ENCODE data around the gene EPC2. TPM values are rescaled to one million over a fixed set of nuclear protein-coding genes. Genes with fewer than 3 reads are reported as not detected.

EPC2 gene
- total and polyA plus RNA-seq, 2 experiments from 2014 or later, result 6.3 to 27.0 TPM

GRCh38 chr2:148814860-148815419 lies 170.4 kb downstream of the EPC2 start:
- no peaks in the 10 kb centered on the region; the same call in 2 of the 3 replicates for H3K9me3 Mint-ChIP-seq
- no peaks in the 10 kb centered on the region for H4K20me1 ChIP-seq (replicated peaks; ENCODE audit: insufficient read depth)
- H3K4me1 Mint-ChIP-seq, result peaks cover 47% of the 10 kb centered on the region
- no peak overlapping the region; the same call in 2 of the 3 replicates for H3K4me3 Mint-ChIP-seq
- no peaks in the 10 kb centered on the region for H3K79me2 ChIP-seq (replicated peaks; ENCODE audit: insufficient read depth)
- H3K9me2 ChIP-seq (ENCODE audit: insufficient read depth), result no peaks in the 10 kb centered on the region
- no peaks in the 10 kb centered on the region for H3F3A ChIP-seq (replicated peaks; ENCODE audit: low read depth)
- H3K36me3 ChIP-seq (ENCODE audit: insufficient read depth), result no peaks in the 10 kb centered on the region
- no peak overlapping the region for H3K4me3 ChIP-seq
- TF ChIP-seq CREB1 (CRISPR knock-in tag; IDR thresholded peaks at IDR 0.05; ENCODE audit: low read depth) (no peak), ZNF114 (CRISPR knock-in tag; IDR thresholded peaks at IDR 0.05) (no peak), EZH2 (IDR thresholded peaks at IDR 0.05; ENCODE audit: low read depth, unreplicated experiment) (no peak), ZNF331 (CRISPR knock-in tag; IDR thresholded peaks at IDR 0.05; ENCODE audit: low read depth) (no peak), POLR2AphosphoS5 (IDR thresholded peaks at IDR 0.05; ENCODE audit: low read depth) (no peak), REST (IDR thresholded peaks at IDR 0.05; ENCODE audit: unreplicated experiment) (no peak), EZH2phosphoT487 (IDR thresholded peaks at IDR 0.05; ENCODE audit: unreplicated experiment) (no peak), JUNB (IDR thresholded peaks at IDR 0.05; ENCODE audit: unreplicated experiment) (no peak), STAT1 (IDR thresholded peaks at IDR 0.05; ENCODE audit: unreplicated experiment) (no peak), ETS1 (IDR thresholded peaks at IDR 0.05) (no peak), ZNF462 (CRISPR knock-in tag; IDR thresholded peaks at IDR 0.05) (no peak)
- H2AFZ ChIP-seq, result no peak overlapping the region
- peak overlapping the region; percentile 16; the same call in 1 of the 2 replicates for H3K4me2 ChIP-seq
- H3K27me3 Mint-ChIP-seq (ENCODE audit: insufficient read depth, low read depth, poor library complexity), result peaks cover 18% of the 10 kb centered on the region
- peaks cover 44% of the 10 kb centered on the region for H3K4me1 ChIP-seq (ENCODE audit: insufficient read depth)
- H3K36me3 Mint-ChIP-seq (ENCODE audit: low read depth), result no peaks in the 10 kb centered on the region; the same call in 2 of the 3 replicates
- ATAC-seq (no peak), DNase-seq (ENCODE audit: low spot score) (no peak)
- H3K27ac Mint-ChIP-seq, result peak overlapping the region; percentile 41
- no peak overlapping the region for H3K27ac ChIP-seq (ENCODE audit: low read depth)
- H3K27me3 ChIP-seq (ENCODE audit: insufficient read depth), result no peaks in the 10 kb centered on the region

Data from GM23338 (cell line).